HCT116 (cell line): Measurements from ENCODE around the gene STAT6.

Source experiments
- EZH2 ChIP-seq: fragments of 200-600 bp; sonication (generic); IDR thresholded peaks from 2 replicates; pipeline ENCODE4 v1.6.1; 2017; ENCODE audit warnings: antibody characterized with exemption, mixed run types
- EZH2phosphoT487 ChIP-seq: fragments of 200-600 bp; IDR thresholded peaks from 2 replicates; pipeline ENCODE4 v1.6.1; 2018; ENCODE audit warnings: antibody characterized with exemption, borderline replicate concordance
- FOSL1 ChIP-seq: IDR thresholded peaks from 2 replicates; pipeline ENCODE4 v1.6.1; 2012; ENCODE audit warnings: low read depth
- POLR2A ChIP-seq: IDR thresholded peaks from 2 replicates; pipeline ENCODE4 v1.7.0; 2011; ENCODE audit warnings: borderline replicate concordance; ENCODE audit not compliant: insufficient read depth, insufficient read length; ENCODE audit errors: extremely low read depth
- POLR2AphosphoS5 ChIP-seq: IDR thresholded peaks from 2 replicates; pipeline ENCODE4 v1.6.1; 2011; ENCODE audit warnings: mild to moderate bottlenecking, low read depth, low read length, moderate library complexity
- SIN3A ChIP-seq: IDR thresholded peaks from 2 replicates; pipeline ENCODE4 v1.6.1; 2012; ENCODE audit warnings: low read depth
- ZNF274 ChIP-seq: fragments of 200-500 bp; sonication (Bioruptor generic); IDR thresholded peaks from 2 replicates; pipeline ENCODE4 v1.6.1; 2014; ENCODE audit warnings: mild to moderate bottlenecking, low read depth, low read length, inconsistent platforms
- TF ChIP-seq, protein P1 (sequence below), 3 experiments: fragments of 200-600 bp in 1 of 3; sonication (generic) in 1 of 3; IDR thresholded peaks in 2 of 3; conservative IDR thresholded peaks in 1 of 3; 2 replicates each; pipeline ENCODE4 v1.5.1; 2012 to 2017; ENCODE audit warnings: low read depth in 2 of 3, low read length in 2 of 3, antibody characterized with exemption in 1 of 3, borderline replicate concordance in 1 of 3, control low read depth in 1 of 3, mild to moderate bottlenecking in 1 of 3, mixed read lengths in 1 of 3, mixed run types in 1 of 3, moderate library complexity in 1 of 3; ENCODE audit not compliant: insufficient read depth in 1 of 3

GRCh38 chr12:57146961-57147944, 36.1 kb upstream of the STAT6 start, which contains the start of gene LRP1-AS:
- no peak for TF ChIP-seq FOSL1
- no peak for TF ChIP-seq POLR2AphosphoS5
- TF ChIP-seq POLR2A: no peak
- TF ChIP-seq, protein P1, sequence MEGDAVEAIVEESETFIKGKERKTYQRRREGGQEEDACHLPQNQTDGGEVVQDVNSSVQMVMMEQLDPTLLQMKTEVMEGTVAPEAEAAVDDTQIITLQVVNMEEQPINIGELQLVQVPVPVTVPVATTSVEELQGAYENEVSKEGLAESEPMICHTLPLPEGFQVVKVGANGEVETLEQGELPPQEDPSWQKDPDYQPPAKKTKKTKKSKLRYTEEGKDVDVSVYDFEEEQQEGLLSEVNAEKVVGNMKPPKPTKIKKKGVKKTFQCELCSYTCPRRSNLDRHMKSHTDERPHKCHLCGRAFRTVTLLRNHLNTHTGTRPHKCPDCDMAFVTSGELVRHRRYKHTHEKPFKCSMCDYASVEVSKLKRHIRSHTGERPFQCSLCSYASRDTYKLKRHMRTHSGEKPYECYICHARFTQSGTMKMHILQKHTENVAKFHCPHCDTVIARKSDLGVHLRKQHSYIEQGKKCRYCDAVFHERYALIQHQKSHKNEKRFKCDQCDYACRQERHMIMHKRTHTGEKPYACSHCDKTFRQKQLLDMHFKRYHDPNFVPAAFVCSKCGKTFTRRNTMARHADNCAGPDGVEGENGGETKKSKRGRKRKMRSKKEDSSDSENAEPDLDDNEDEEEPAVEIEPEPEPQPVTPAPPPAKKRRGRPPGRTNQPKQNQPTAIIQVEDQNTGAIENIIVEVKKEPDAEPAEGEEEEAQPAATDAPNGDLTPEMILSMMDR (IDR thresholded peaks at IDR 0.05 in 2 of 3, conservative IDR thresholded peaks at IDR 0.05 in 1 of 3; ENCODE audit: borderline replicate concordance in 1 of 3, insufficient read depth in 1 of 3, low read depth in 2 of 3, low read length in 2 of 3): no peak
- TF ChIP-seq EZH2: no peak
- TF ChIP-seq EZH2phosphoT487: no peak
- TF ChIP-seq SIN3A: no peak
- no peak for TF ChIP-seq ZNF274
